ENCODE results near the gene DTNBP1.
"Not testable (repeated sequence)": the region's sequence is repeated elsewhere in the genome, so short reads cannot be mapped to it uniquely, and the experiment has no call there.

Gene DTNBP1

GRCh38 chr6:15556711-15557110 lies 106.1 kb downstream of the DTNBP1 start:
- DNase-seq (ENCODE audit: low spot score), result no peak

GRCh38 chr6:15555101-15556038 lies 107.5 kb downstream of the DTNBP1 start:
- no peak for DNase-seq (ENCODE audit: low spot score)

- DNase-seq (ENCODE audit: low spot score), result no peak
Observed at GRCh38 chr6:15554728-15555100, 108.1 kb downstream of the DTNBP1 start.

- DNase-seq (ENCODE audit: low spot score), result no peak
Observed at GRCh38 chr6:15553736-15554294, 109.0 kb downstream of the DTNBP1 start.

- DNase-seq (ENCODE audit: low spot score), result no peak
Observed at GRCh38 chr6:15553031-15553430, 109.8 kb downstream of the DTNBP1 start.

- no peak for DNase-seq (ENCODE audit: low spot score)
Observed at GRCh38 chr6:15551798-15552197, 111.0 kb downstream of the DTNBP1 start.

GRCh38 chr6:15551262-15551661 lies 111.6 kb downstream of the DTNBP1 start:
- DNase-seq (ENCODE audit: low spot score), result no peak

- DNase-seq (ENCODE audit: low spot score), result no peak
Observed at GRCh38 chr6:15550546-15551123, 112.2 kb downstream of the DTNBP1 start.

- DNase-seq (ENCODE audit: low spot score), result no peak
Observed at GRCh38 chr6:15549371-15549770, 113.5 kb downstream of the DTNBP1 start.

- no peak for DNase-seq (ENCODE audit: low spot score)
Observed at GRCh38 chr6:15547400-15547799, 115.4 kb downstream of the DTNBP1 start.

GRCh38 chr6:15546591-15546990 lies 116.2 kb downstream of the DTNBP1 start:
- no peak for DNase-seq (ENCODE audit: low spot score)

GRCh38 chr6:15544321-15544900 lies 118.4 kb downstream of the DTNBP1 start:
- DNase-seq (ENCODE audit: low spot score), result no peak

GRCh38 chr6:15543332-15543917 lies 119.4 kb downstream of the DTNBP1 start:
- not testable (repeated sequence) for DNase-seq (ENCODE audit: low spot score)

GRCh38 chr6:15539722-15540270 lies 123.0 kb downstream of the DTNBP1 start:
- no peak for DNase-seq (ENCODE audit: low spot score)

GRCh38 chr6:15538766-15539495 lies 123.9 kb downstream of the DTNBP1 start:
- DNase-seq (ENCODE audit: low spot score), result no peak

- DNase-seq (ENCODE audit: low spot score), result no peak
Observed at GRCh38 chr6:15538106-15538505, 124.7 kb downstream of the DTNBP1 start.

- no peak for DNase-seq (ENCODE audit: low spot score)
Observed at GRCh38 chr6:15536198-15536955, 126.5 kb downstream of the DTNBP1 start.

- DNase-seq (ENCODE audit: low spot score), result no peak
Observed at GRCh38 chr6:15535495-15536197, 127.2 kb downstream of the DTNBP1 start.

GRCh38 chr6:15534974-15535373 lies 127.9 kb downstream of the DTNBP1 start:
- DNase-seq (ENCODE audit: low spot score), result no peak

Data from CD4-positive, alpha-beta T cell treated with Interleukin-6 at 100 ng/mL for 8 hours (primary cell).